Medulla oblongata (tissue), 1 donor: Measurements from ENCODE around the gene CBX7.

Experiments used
- DNase-seq: peaks from one replicate; pipeline ENCODE4 v3.0.0-alpha.2; 2015; ENCODE audit errors: extremely low spot score

The CBX7 gene

GRCh38 chr22:39152511-39153219 lies at the start of gene CBX7:
CBX7 (minus strand) TSS chr22:39152680; CDS start chr22:39152444, 236 bp downstream.
- peak; percentile 96 for DNase-seq

DNA sequence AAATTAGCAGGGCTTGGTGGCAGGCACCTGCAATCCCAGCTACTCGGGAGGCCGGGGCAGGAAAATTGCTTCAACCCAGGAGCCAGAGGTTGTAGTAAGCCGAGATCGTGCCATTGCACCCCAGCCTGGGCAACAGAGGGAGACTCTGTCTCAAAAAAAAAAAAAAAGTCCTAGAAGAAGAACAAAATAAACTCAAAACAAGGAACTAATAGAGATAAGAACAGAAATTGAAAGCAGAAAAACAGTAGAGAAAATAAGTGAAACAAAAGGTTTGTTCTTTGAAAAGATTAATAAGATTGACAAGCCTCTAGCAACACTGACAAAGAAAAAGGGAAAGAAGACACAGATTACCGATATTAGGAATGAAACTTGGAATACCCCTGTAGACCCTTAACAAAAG lies 45.1 kb upstream of the CBX7 start:
- no peak for DNase-seq

DNA sequence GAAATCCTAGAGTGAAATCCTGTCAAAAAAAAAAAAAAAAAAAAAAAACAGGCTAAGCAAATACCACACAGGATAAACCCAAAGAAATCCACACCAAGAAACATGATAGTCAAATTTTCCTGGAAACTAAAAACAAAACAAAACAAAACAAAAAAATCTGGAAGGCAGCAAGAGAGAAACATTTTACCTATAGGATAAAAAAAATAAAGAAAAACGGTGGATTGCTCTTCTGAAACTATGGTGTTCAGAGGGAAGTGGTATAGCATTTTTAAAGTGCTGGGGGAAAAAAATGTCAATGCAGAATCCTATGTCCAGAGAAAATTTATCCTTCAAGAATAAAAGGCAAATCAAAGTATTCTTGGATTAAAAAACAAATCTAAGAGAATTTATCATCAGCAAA lies 41.6 kb upstream of the CBX7 start:
- DNase-seq: no peak

- no peak for DNase-seq
Observed at GRCh38 chr22:39188809-39189208, 36.3 kb upstream of the CBX7 start.

- DNase-seq: peak; percentile 89
Observed at GRCh38 chr22:39185601-39186012, 33.1 kb upstream of the CBX7 start.

DNA sequence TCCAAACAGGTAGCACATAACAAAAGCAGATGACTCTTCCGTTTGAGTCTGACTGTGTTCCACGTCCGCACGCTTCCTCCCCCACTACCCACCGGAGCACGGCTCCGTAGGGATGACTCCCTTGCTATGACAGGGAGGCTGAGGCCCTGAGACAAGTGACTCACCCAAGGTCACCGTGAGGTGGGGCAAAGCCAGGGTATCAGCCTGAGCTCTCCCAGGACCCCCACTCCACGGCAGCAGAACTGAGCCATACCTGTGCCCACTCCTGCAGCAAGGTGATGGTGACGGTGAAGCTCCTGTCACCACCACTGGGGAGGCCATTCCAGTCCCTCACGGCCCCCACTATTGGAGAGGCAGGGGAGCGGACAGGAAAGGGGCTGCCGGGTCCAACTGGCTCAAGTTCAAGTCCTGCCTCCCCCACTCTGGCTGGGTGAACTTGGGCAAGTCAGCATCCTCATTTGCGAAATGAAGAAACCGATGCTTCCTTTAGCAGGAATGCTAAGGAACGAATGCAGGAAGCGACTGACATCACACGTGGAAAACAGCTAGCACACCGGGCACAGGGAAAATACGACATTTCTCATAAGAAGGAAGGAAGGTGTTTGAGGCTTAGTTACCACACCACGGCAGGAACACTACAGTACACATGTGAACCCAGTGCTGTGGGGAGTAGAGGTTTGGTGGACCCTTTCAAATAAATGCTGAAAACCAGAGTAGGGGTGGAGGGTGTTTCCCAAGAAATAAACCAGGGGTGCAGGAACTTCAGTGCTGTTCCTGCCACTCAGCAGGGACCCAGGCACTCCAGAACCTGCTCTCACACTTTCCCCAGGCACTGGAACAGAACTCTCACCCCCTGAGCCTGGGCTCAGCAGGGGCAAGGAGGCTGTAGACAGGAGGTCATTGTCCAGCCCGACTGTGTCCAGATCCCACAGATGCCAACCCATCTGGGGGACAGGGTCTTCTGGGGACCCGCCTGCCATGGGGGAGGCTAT lies 32.4 kb upstream of the CBX7 start:
- DNase-seq: no peak

- DNase-seq: peak; percentile 49
Observed at GRCh38 chr22:39183991-39184585, 31.6 kb upstream of the CBX7 start.

DNA sequence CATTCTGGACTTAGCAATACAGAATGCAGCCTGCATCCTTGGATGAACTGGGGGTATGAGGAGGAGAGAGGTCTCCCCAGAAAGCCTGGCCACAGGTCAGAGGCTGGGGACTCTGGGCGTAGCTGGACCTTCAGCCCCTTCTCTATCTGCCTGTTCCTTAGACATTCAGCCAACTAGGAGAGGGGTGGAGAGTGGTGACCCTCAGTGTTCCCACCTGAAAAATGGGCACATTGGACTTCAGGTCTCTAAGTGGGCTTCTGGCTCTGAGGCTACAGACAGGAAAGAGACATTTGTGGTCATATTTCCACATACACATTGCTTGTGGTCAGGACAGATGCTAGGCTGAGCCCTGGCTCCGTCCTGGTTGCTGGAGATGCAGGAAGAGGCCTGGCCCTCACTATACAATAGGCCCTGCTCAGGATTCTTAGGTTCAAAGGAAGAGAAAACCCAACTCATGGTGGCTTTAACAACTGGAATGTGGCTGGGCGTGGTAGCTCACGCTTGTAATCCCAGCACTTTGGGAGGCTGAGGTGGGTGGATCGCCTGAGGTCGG lies 30.1 kb upstream of the CBX7 start:
- no peak for DNase-seq

DNA sequence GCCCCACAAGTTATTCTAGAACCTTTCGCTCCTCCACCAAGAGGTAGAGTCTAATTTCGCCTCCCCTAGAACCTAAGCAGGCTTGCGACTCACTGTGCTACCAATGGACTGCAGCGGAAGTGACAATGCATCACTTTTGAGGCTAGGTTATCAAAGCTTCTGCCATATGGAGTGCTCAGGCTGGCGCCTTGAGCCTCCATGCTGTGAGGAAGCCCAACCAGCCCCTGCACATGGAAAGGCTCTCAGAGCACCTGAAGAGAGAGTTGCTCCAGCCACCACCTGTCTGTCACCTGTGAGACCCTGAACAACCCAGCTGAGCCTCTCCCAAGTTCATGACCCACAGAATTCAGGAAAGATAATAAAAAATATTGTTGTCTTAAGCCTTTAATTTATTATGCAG lies 29.3 kb upstream of the CBX7 start:
- no peak for DNase-seq

- DNase-seq: no peak
Observed at GRCh38 chr22:39181356-39181755, 28.9 kb upstream of the CBX7 start.

DNA sequence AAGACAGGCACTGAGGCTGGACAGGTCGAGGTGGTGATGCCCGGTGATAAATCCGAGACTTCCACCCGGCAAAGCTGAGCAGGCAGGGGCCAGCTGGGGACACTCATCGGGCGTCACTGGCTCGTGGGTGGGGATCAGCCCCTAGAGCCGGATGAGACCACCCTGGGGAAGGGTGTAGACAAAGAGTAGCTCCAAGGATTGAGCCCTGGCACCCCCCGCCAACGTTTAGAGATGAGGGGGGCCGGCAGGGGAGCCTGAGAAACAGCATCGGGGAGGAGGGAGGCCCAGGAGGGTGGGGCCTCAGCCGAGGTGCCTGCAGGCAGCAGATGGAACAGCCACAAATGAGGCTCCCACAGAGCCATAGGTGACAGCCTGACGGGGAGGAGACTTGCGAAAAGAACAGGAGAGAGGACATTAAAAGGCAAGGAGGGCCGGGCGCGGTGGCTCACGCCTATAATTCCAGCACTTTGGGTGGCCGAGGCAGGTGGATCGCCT lies 27.4 kb upstream of the CBX7 start:
- no peak for DNase-seq

DNA sequence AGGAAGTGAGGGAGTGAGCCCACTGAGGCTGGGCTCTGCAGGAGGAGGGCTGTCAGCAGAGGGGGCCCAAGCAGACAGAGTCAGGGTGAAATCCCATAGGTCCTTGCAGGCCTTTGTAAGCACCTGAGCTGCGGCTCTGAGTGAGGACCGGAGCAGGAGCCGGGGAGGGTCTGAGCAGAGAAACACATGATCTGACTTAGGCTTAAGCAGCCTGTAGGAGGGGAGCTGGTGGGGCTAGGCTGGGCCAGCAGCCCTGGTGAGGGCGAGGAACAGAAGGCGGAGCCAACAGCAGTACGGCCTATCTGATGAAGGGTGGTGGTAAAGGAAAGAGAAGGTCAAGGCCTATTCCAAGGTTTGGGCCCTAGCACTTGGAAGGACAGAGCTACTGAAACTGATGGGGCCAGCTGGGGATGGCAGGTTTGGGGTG lies 26.9 kb upstream of the CBX7 start:
- DNase-seq: no peak

- DNase-seq: no peak
Observed at GRCh38 chr22:39178206-39179111, 26.0 kb upstream of the CBX7 start.

- DNase-seq: no peak
Observed at GRCh38 chr22:39177791-39178190, 25.3 kb upstream of the CBX7 start.

GRCh38 chr22:39177456-39177775 lies 24.9 kb upstream of the CBX7 start:
- no peak for DNase-seq

DNA sequence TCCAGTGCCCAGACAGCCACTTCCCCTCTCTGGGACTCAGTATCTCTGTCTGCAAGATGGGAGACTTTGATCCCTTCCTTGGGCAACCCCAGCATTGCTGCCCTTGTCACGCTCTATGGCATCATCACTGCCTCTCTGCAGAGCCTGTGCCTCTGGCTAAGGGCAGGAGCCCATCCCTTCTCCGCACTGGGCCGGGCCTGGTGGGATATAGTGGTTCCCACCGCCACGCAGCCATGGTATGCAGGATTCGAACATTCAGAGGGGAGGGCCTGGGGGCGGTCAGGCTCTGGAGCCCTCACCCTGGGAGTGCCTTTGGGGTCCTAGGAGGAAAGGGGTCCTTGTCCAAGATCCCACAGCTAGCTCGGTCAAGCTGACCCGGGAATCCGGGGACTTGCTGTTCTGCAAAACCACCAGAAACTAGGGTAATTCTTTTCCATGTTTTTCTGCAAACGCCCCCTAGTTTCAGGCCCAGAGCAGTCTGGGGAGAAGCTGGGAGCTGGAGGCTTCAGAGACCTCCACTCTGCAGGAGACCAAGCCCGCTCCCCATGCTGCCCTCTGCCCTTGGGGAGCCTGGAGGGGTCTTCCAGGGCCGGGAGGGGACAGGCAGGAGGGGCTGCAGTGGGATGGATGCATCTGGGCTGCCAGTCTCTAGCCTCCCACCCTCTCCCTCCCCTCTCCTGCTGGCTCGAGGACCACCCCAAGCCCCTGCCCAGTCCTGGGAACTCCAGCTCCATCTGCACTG lies 24.4 kb upstream of the CBX7 start:
- DNase-seq: no peak

- no peak for DNase-seq
Observed at GRCh38 chr22:39176143-39176713, 23.7 kb upstream of the CBX7 start.

DNA sequence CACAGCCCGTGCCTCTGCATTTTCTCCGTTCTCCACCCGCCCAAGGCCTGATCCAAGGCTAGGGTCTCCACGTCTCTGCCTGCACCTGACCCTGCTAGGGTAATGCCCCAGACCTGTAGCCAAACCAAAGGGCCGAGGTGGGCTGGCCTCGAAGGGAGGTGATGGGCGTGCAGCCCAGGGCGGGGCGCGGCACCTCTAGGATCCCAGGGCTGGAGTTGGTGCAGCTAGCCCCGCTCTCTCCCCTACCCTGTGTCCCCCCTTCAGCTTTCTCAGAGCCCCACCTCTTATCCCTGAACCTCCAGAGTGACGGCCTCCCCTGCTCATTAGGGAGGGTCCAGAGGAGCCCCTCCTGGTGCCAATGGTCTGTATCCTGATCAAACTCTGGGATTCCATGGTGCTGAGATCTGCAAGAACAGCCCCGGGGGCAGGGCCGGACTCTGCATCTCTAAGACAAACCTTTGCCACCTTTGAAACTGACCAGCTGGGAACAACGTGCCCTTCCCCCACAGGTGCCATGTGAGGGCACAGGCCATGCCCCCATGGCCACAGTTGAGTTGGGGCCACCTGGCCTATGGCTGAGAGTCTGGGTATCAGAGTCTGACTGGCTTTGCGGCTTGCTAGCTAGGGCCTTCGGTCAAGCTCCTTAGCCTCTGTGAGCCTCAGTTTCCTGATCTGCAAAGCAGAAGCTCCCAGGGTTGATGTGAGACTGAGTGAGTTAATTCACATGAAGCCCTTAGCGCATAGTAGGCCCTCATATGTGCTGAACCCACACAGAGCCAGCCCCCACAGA lies 23.1 kb upstream of the CBX7 start:
- DNase-seq: no peak
